ENCODE data around the gene IFT122.

Gene IFT122

DNA sequence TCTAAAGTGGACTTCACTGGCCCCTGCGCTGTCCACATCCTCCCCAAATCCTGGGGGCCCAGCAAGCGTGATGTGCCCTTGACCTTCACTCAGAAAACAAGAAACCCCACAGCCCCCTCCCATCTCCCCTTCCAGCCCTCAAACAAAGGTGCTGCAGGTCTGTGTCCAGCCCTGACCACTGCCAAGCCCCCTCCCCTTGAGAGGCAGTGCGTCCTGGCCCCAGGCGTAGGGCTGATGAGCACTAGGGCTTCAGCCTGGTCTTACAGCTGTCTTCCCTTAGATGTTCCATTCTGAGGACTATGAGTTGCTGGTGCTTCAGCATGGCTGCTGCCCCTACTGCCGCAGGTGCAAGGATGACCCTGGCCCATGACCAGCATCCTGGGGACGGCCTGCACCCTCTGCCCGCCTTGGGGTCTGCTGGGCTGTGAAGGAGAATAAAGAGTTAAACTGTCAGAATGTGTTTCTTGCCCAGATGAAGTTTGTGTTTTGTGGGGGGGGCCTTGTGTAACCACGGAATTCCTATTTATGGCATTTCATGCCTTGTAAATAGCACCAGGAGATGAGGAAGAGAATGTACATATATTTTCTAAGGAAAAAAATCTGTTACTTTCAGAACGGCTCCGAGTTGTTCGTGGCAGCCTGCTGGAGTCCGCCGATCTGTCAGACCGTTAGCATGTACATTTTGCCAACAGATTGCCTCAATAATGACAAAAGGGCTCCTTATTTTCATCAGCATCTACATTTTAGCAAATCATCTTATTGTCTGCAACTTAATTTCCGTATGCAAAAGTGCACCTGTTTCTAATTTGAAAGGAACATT is 80.1 kb downstream of the IFT122 start:
- no peak for DNase-seq

GRCh38 chr3:129520960-129521359 is 80.9 kb downstream of the IFT122 start:
- no peak for DNase-seq

- no peak for DNase-seq
Observed at GRCh38 chr3:129521611-129522010, 81.6 kb downstream of the IFT122 start.

GRCh38 chr3:129522953-129523352 is 82.9 kb downstream of the IFT122 start:
- no peak for DNase-seq

GRCh38 chr3:129524081-129524480 is 84.1 kb downstream of the IFT122 start:
- no peak for DNase-seq

GRCh38 chr3:129525341-129525968 is 85.4 kb downstream of the IFT122 start:
- peak; percentile 6 for DNase-seq

DNA sequence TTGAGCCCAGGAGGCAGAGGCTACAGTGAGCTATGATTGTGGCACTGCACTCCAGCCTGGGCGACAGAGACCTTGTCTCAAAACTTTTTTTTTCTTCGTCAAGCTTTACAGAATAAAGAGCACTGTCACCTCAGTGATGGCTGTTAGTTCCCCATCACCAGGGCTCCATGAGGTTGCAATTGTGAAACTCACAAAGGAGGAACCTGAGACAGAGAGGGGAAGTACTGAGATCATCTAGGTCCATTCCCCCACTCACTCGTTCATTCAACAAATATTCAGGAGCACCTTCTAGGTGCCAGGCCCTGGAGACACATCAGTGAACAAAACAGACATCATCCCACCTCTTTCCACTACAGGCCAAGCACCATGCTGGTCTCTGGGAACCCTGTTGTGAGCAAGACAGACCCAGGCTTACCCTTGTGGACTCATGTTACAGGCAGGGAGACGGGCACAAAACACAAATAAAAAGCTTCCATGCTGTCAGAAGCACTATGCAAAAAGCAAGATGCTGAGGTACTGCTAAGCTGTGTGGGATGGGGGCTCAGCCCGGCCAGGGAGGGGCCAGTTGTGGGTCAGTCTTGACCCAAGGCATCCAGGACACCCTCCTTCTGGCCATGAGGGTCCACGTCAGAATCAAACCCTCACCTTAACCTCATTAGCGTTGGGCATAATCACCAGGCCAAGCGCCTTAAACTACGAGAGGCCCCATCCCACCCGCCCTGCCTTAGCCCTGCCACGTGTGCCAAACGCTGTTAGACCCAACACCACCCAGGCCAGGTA is 86.3 kb downstream of the IFT122 start:
- no peak for DNase-seq

DNA sequence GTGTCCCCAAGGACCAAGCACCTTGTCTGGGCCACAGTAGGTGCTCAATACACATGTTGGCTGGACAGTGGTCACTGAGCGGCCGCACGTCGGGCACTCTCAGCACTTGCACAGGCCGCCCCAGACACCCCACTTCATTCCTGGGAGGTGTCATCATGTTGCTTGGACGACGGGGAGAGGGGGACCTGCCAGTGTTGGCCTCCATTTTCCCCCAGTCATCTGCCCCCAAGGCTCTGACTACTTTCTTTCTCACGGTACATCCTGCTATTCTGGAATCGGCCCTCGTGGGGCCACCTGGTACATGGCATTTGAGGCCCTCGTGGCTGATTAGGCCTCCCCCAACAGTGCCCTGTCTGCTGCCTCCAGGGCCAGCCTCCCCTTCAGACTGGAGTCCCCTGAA is 87.2 kb downstream of the IFT122 start:
- no peak for DNase-seq

DNA sequence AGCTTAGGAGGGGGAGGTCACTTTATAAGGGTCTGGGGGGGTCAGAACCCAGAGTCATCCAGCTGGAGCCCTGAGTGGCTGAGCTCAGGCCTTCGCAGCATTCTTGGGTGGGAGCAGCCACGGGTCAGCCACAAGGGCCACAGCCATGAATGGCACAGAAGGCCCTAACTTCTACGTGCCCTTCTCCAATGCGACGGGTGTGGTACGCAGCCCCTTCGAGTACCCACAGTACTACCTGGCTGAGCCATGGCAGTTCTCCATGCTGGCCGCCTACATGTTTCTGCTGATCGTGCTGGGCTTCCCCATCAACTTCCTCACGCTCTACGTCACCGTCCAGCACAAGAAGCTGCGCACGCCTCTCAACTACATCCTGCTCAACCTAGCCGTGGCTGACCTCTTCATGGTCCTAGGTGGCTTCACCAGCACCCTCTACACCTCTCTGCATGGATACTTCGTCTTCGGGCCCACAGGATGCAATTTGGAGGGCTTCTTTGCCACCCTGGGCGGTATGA is 88.6 kb downstream of the IFT122 start, which contains the start of gene RHO:
Gene RHO (plus strand): TSS at position 51 of the 512 bp plus-strand sequence. CDS start 95 bp downstream, at position 146.
- no peak for DNase-seq

DNA sequence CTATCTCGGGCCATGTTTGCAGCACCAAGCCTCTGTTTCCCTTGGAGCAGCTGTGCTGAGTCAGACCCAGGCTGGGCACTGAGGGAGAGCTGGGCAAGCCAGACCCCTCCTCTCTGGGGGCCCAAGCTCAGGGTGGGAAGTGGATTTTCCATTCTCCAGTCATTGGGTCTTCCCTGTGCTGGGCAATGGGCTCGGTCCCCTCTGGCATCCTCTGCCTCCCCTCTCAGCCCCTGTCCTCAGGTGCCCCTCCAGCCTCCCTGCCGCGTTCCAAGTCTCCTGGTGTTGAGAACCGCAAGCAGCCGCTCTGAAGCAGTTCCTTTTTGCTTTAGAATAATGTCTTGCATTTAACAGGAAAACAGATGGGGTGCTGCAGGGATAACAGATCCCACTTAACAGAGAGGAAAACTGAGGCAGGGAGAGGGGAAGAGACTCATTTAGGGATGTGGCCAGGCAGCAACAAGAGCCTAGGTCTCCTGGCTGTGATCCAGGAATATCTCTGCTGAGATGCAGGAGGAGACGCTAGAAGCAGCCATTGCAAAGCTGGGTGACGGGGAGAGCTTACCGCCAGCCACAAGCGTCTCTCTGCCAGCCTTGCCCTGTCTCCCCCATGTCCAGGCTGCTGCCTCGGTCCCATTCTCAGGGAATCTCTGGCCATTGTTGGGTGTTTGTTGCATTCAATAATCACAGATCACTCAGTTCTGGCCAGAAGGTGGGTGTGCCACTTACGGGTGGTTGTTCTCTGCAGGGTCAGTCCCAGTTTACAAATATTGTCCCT is 89.6 kb downstream of the IFT122 start:
- no peak for DNase-seq

DNA sequence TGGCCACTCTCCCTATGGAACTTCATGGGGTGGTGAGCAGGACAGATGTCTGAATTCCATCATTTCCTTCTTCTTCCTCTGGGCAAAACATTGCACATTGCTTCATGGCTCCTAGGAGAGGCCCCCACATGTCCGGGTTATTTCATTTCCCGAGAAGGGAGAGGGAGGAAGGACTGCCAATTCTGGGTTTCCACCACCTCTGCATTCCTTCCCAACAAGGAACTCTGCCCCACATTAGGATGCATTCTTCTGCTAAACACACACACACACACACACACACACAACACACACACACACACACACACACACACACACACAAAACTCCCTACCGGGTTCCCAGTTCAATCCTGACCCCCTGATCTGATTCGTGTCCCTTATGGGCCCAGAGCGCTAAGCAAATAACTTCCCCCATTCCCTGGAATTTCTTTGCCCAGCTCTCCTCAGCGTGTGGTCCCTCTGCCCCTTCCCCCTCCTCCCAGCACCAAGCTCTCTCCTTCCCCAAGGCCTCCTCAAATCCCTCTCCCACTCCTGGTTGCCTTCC is 90.3 kb downstream of the IFT122 start:
- no peak for DNase-seq

- no peak for DNase-seq
Observed at GRCh38 chr3:129530821-129531220, 90.8 kb downstream of the IFT122 start.

- no peak for DNase-seq
Observed at GRCh38 chr3:129531699-129532098, 91.7 kb downstream of the IFT122 start.

DNA sequence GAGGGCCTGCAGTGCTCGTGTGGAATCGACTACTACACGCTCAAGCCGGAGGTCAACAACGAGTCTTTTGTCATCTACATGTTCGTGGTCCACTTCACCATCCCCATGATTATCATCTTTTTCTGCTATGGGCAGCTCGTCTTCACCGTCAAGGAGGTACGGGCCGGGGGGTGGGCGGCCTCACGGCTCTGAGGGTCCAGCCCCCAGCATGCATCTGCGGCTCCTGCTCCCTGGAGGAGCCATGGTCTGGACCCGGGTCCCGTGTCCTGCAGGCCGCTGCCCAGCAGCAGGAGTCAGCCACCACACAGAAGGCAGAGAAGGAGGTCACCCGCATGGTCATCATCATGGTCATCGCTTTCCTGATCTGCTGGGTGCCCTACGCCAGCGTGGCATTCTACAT is 92.2 kb downstream of the IFT122 start:
- no peak for DNase-seq

- no peak for DNase-seq
Observed at GRCh38 chr3:129533406-129533805, 93.4 kb downstream of the IFT122 start.

- DNase-seq = no peak
Observed at GRCh38 chr3:129534428-129535027, 94.5 kb downstream of the IFT122 start.

DNA sequence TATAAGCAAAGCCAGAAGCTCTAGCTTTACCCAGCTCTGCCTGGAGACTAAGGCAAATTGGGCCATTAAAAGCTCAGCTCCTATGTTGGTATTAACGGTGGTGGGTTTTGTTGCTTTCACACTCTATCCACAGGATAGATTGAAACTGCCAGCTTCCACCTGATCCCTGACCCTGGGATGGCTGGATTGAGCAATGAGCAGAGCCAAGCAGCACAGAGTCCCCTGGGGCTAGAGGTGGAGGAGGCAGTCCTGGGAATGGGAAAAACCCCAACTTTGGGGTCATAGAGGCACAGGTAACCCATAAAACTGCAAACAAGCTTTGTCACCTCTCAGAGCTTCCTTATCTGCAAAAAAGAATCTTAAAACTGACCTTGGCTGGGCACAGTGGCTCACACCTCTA is 95.1 kb downstream of the IFT122 start:
- no peak for DNase-seq

- no peak for DNase-seq
Observed at GRCh38 chr3:129536374-129536667, 96.3 kb downstream of the IFT122 start.

- DNase-seq = no peak
Observed at GRCh38 chr3:129536804-129537203, 96.8 kb downstream of the IFT122 start.

GRCh38 chr3:129539206-129539605 is 99.2 kb downstream of the IFT122 start:
- no peak for DNase-seq

GRCh38 chr3:129540776-129541516 is 100.9 kb downstream of the IFT122 start:
- DNase-seq = no peak
